NCI-H524 (cell line): ENCODE measurements around the gene ARV1.
"Not testable (repeated sequence)": the region's sequence is repeated elsewhere in the genome, so short reads cannot be mapped to it uniquely, and the experiment has no call there.

Experiments
- DNase-seq, 2 experiments: peaks; one replicate each; lab custom pipeline; 2025; lab: John Stamatoyannopoulos, UW

Gene ARV1

GRCh38 chr1:231020139-231020601, 41.3 kb downstream of the ARV1 start:
- DNase-seq, result no peak

- no peak for DNase-seq
Observed at GRCh38 chr1:231020816-231021215, 41.9 kb downstream of the ARV1 start.

- no peak for DNase-seq
Observed at GRCh38 chr1:231021540-231022031, 42.7 kb downstream of the ARV1 start.

- DNase-seq, result not testable (repeated sequence)
Observed at GRCh38 chr1:231022543-231022942, 43.6 kb downstream of the ARV1 start.

GRCh38 chr1:231023150-231023549, 44.3 kb downstream of the ARV1 start:
- no peak for DNase-seq

GRCh38 chr1:231026576-231026975, 47.7 kb downstream of the ARV1 start:
- no peak for DNase-seq

- peak; percentile 60 to 87 for DNase-seq
Observed at GRCh38 chr1:231027136-231027925, 48.4 kb downstream of the ARV1 start.

- no peak for DNase-seq
Observed at GRCh38 chr1:231027971-231028370, 49.1 kb downstream of the ARV1 start.

GRCh38 chr1:231028682-231029081, 49.8 kb downstream of the ARV1 start:
- DNase-seq, result no peak

GRCh38 chr1:231029247-231029646, 50.4 kb downstream of the ARV1 start:
- not testable (repeated sequence) for DNase-seq

GRCh38 chr1:231029841-231030240, 50.9 kb downstream of the ARV1 start:
- DNase-seq, result no peak

GRCh38 chr1:231032963-231033362, 54.1 kb downstream of the ARV1 start:
- no peak for DNase-seq

- no peak for DNase-seq
Observed at GRCh38 chr1:231035799-231036198, 56.9 kb downstream of the ARV1 start.

GRCh38 chr1:231036416-231036815, 57.5 kb downstream of the ARV1 start:
- no peak for DNase-seq

GRCh38 chr1:231037585-231038517, 59.0 kb downstream of the ARV1 start:
- no peak for DNase-seq

- peak; percentile 25 to 64 for DNase-seq
Observed at GRCh38 chr1:231039161-231040018, 60.5 kb downstream of the ARV1 start.

- DNase-seq, result peak; percentile 10 to 42
Observed at GRCh38 chr1:231040019-231040799, 61.3 kb downstream of the ARV1 start, which contains the start of gene FAM89A. Gene FAM89A, minus strand, starts transcription at chr1:231040254. Its CDS starts 43 bp downstream, at chr1:231040211.

- peak in 1 of 2 experiments; percentile 3 for DNase-seq
Observed at GRCh38 chr1:231040800-231041718, 62.2 kb downstream of the ARV1 start.

GRCh38 chr1:231041719-231042261, 62.9 kb downstream of the ARV1 start:
- DNase-seq, result no peak
